OCI-LY1 (cell line): ENCODE data around the gene DOCK1.

ENCODE experiments used
- H2AFZ ChIP-seq: fragments of 200-600 bp; sonication (generic), shearing (Covaris generic); 2 replicates; pipeline ENCODE4 v1.6.0; 2014; ENCODE audit warnings: antibody characterized with exemption, mild to moderate bottlenecking, low read length
- H3F3A ChIP-seq: fragments of 200-600 bp; sonication (generic), shearing (Covaris generic); 2 replicates; pipeline ENCODE4 v1.6.0; 2014; ENCODE audit warnings: mild to moderate bottlenecking, antibody characterized with exemption, low read length, moderate library complexity; ENCODE audit not compliant: insufficient read depth
- H3K27ac ChIP-seq: fragments of 200-600 bp; sonication (generic); 2 replicates; pipeline ENCODE4 v1.5.1; 2014; ENCODE audit warnings: low read length, mixed run types, mild to moderate bottlenecking, low read depth; ENCODE audit not compliant: poor library complexity, severe bottlenecking
- H3K27me3 ChIP-seq: fragments of 200-600 bp; sonication (generic); 2 replicates; pipeline ENCODE4 v1.6.0; 2014; ENCODE audit warnings: antibody characterized with exemption, mild to moderate bottlenecking, low read length, moderate library complexity; ENCODE audit not compliant: insufficient read depth
- H3K36me3 ChIP-seq: fragments of 200-600 bp; sonication (generic); 2 replicates; pipeline ENCODE4 v1.6.1; 2014; ENCODE audit warnings: mild to moderate bottlenecking, antibody characterized with exemption, low read length, moderate library complexity, mixed read lengths; ENCODE audit not compliant: insufficient read depth
- H3K4me1 ChIP-seq: fragments of 200-600 bp; sonication (generic); 2 replicates; pipeline ENCODE4 v1.5.1; 2014; ENCODE audit warnings: mild to moderate bottlenecking, low read length, moderate library complexity; ENCODE audit not compliant: insufficient read depth, severe bottlenecking
- H3K4me2 ChIP-seq: fragments of 200-600 bp; sonication (generic), shearing (Covaris generic); 2 replicates; pipeline ENCODE4 v1.6.1; 2014; ENCODE audit warnings: low read length
- H3K4me3 ChIP-seq: fragments of 200-600 bp; sonication (generic); 2 replicates; pipeline ENCODE4 v1.5.1; 2014; ENCODE audit warnings: low read length, low read depth, mild to moderate bottlenecking, mixed read lengths; ENCODE audit not compliant: poor library complexity, severe bottlenecking
- H3K79me2 ChIP-seq: fragments of 200-600 bp; shearing (Covaris generic); 2 replicates; pipeline ENCODE4 v1.6.1; 2016; ENCODE audit warnings: mixed run types, low read length, mixed read lengths; ENCODE audit not compliant: insufficient read depth
- H3K9ac ChIP-seq: fragments of 200-600 bp; sonication (generic), shearing (Covaris generic); 2 replicates; pipeline ENCODE4 v1.6.1; 2014; ENCODE audit warnings: mild to moderate bottlenecking, low read length, mixed read lengths
- H3K9me2 ChIP-seq: fragments of 200-600 bp; sonication (generic), shearing (Covaris generic); 2 replicates; pipeline ENCODE4 v1.6.1; 2014; ENCODE audit warnings: low read depth, mild to moderate bottlenecking, low read length, mixed read lengths
- H3K9me3 ChIP-seq: fragments of 200-600 bp; shearing (Covaris generic); 2 replicates; pipeline ENCODE4 v1.6.1; 2014; ENCODE audit warnings: low read length, mixed read lengths
- H4K20me1 ChIP-seq: fragments of 200-600 bp; sonication (generic), shearing (Covaris generic); 2 replicates; pipeline ENCODE4 v1.6.0; 2016; ENCODE audit warnings: mild to moderate bottlenecking, low read length; ENCODE audit not compliant: insufficient read depth
- EZH2 ChIP-seq: fragments of 200-600 bp; sonication (generic), shearing (Covaris generic); IDR thresholded peaks from 2 replicates; pipeline ENCODE4 v1.8.0; 2017; ENCODE audit warnings: borderline replicate concordance, mixed run types, mild to moderate bottlenecking, antibody characterized with exemption, low read length, moderate library complexity, mixed read lengths
- TF ChIP-seq, protein P1 (sequence below): fragments of 200-600 bp; sonication (generic), shearing (Covaris generic); IDR thresholded peaks from 2 replicates; pipeline ENCODE4 v1.5.1; 2017; ENCODE audit warnings: mild to moderate bottlenecking, antibody characterized with exemption, low read length, moderate library complexity, mixed read lengths

Gene DOCK1

DNA sequence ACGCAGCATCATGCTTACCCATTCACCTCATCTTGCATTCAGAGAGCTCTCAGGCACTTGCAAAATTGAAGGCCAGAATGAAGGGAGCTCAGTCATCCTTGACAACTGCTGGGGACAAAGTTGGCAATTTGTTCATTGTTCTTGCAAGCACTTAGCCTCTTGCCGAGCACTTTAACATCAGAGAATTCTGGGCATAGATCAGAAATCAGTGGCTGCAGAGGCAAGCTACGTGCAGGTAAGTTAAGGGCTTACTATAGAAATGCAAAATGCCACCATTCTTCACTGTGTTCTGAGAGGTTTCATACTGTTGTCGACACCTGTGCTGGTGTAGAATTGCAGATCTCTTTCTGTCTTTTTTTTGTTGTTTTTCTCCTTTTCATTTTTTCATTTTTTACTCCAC, 375.2 kb downstream of the DOCK1 start:
- H3K27ac ChIP-seq: no peak overlapping the region
- no peaks in the 10 kb centered on the region for H3K36me3 ChIP-seq
- H3K4me3 ChIP-seq: no peak overlapping the region
- H3K27me3 ChIP-seq: 0 out of 2 replicates have a peak, but pooled peaks cover 3% of the 10 kb centered on the region
- no peak overlapping the region for H3K9ac ChIP-seq
- no peaks in the 10 kb centered on the region for H3F3A ChIP-seq
- H3K9me3 ChIP-seq: no peaks in the 10 kb centered on the region
- no peak overlapping the region for H2AFZ ChIP-seq
- no peak for TF ChIP-seq EZH2
- TF ChIP-seq, protein P1, sequence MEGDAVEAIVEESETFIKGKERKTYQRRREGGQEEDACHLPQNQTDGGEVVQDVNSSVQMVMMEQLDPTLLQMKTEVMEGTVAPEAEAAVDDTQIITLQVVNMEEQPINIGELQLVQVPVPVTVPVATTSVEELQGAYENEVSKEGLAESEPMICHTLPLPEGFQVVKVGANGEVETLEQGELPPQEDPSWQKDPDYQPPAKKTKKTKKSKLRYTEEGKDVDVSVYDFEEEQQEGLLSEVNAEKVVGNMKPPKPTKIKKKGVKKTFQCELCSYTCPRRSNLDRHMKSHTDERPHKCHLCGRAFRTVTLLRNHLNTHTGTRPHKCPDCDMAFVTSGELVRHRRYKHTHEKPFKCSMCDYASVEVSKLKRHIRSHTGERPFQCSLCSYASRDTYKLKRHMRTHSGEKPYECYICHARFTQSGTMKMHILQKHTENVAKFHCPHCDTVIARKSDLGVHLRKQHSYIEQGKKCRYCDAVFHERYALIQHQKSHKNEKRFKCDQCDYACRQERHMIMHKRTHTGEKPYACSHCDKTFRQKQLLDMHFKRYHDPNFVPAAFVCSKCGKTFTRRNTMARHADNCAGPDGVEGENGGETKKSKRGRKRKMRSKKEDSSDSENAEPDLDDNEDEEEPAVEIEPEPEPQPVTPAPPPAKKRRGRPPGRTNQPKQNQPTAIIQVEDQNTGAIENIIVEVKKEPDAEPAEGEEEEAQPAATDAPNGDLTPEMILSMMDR: no peak
- H3K4me2 ChIP-seq: no peak overlapping the region
- no peaks in the 10 kb centered on the region for H3K79me2 ChIP-seq
- no peaks in the 10 kb centered on the region for H3K4me1 ChIP-seq
- no peaks in the 10 kb centered on the region for H4K20me1 ChIP-seq
- H3K9me2 ChIP-seq: no peaks in the 10 kb centered on the region

DNA sequence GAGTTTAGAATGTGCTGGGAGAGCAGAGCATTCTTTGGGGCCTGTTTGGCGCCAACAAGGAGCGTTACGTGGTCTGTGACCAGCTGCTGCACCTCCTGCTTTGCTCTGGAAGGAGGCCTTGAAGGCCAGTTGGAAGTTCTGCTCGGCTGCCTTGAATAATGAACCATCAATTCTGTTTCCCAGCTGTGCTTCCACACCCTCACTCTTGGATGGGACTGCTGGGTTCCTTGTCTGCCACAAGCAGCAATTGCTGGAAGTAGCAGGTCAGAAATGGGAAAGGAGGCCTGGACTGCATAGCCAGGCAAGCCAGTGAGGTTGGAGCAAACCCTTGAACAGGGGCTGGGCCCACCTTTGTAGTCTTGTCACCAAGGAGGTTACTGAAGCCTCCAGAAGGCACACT, 377.8 kb downstream of the DOCK1 start:
- Histone ChIP-seq H3F3A (no peaks in the 10 kb centered on the region), H2AFZ (no peak overlapping the region), H4K20me1 (no peaks in the 10 kb centered on the region), H3K36me3 (no peaks in the 10 kb centered on the region), H3K4me2 (no peak overlapping the region), H3K9ac (no peak overlapping the region), H3K79me2 (no peaks in the 10 kb centered on the region), H3K9me2 (no peaks in the 10 kb centered on the region), H3K27me3 (no peaks in the 10 kb centered on the region), H3K4me3 (no peak overlapping the region), H3K27ac (no peak overlapping the region), H3K4me1 (no peaks in the 10 kb centered on the region), H3K9me3 (no peaks in the 10 kb centered on the region)
- TF ChIP-seq EZH2: no peak
- TF ChIP-seq, protein P1: no peak

DNA sequence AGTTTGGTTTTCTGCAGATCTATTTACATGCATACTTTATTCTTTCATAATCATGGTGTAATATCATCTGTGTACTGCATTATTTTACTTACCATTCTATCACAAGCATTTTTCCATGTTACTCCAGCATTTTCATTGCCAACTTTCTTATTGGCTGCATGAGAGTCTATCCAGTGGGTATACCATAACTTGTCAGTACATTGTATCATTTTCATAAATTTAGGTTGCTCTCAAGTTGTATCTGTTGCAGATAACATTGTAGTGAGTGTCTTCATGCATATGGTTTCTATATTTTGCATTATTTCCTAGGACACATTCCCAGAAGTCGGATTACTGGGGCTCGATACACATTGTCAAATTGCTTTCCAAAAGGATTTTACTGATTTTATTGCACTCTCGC, 378.3 kb downstream of the DOCK1 start:
- TF ChIP-seq, protein P1: no peak
- TF ChIP-seq EZH2: no peak
- Histone ChIP-seq H3K27me3 (no peaks in the 10 kb centered on the region), H3K9ac (no peak overlapping the region), H3F3A (no peaks in the 10 kb centered on the region), H4K20me1 (no peaks in the 10 kb centered on the region), H3K4me1 (no peaks in the 10 kb centered on the region), H3K9me3 (no peaks in the 10 kb centered on the region), H2AFZ (no peak overlapping the region), H3K79me2 (no peaks in the 10 kb centered on the region), H3K9me2 (no peaks in the 10 kb centered on the region), H3K4me3 (no peak overlapping the region), H3K36me3 (no peaks in the 10 kb centered on the region), H3K4me2 (no peak overlapping the region), H3K27ac (no peak overlapping the region)
